Measurements from ENCODE around the gene MREG.

MREG gene

GRCh38 chr2:216012830-216013079, 596 bp downstream of the MREG start:
- no peak for DNase-seq (ENCODE audit: low spot score)

GRCh38 chr2:216012133-216012829, 1.1 kb downstream of the MREG start:
- no peak for DNase-seq (ENCODE audit: low spot score)
- TF ChIP-seq CTCF (IDR thresholded peaks at IDR 0.05; ENCODE audit: extremely low read depth, missing control alignments) = no peak

More at GRCh38 chr2:216012830-216013079, 596 bp downstream of the MREG start:
- no peak for TF ChIP-seq CTCF (IDR thresholded peaks at IDR 0.05; ENCODE audit: extremely low read depth, missing control alignments)

- peak; percentile 28 for DNase-seq (ENCODE audit: low spot score)
These were observed 4.1 kb downstream of the MREG start for GRCh38 chr2:216009215-216009614.

GRCh38 chr2:216008387-216008786, 5.0 kb downstream of the MREG start:
- TF ChIP-seq CTCF (IDR thresholded peaks at IDR 0.05; ENCODE audit: extremely low read depth, missing control alignments) = no peak
- no peak for DNase-seq (ENCODE audit: low spot score)

- peak; percentile 41 for DNase-seq (ENCODE audit: low spot score)
- no peak for TF ChIP-seq CTCF (IDR thresholded peaks at IDR 0.05; ENCODE audit: extremely low read depth, missing control alignments)
These were observed 7.1 kb downstream of the MREG start for GRCh38 chr2:216006164-216006663.

- TF ChIP-seq CTCF (IDR thresholded peaks at IDR 0.05; ENCODE audit: extremely low read depth, missing control alignments) = no peak
- peak; percentile 33 for DNase-seq (ENCODE audit: low spot score)
These were observed 8.6 kb downstream of the MREG start for GRCh38 chr2:216004697-216005283.

GRCh38 chr2:216003876-216004696, 9.3 kb downstream of the MREG start:
- DNase-seq (ENCODE audit: low spot score) = no peak
- no peak for TF ChIP-seq CTCF (IDR thresholded peaks at IDR 0.05; ENCODE audit: extremely low read depth, missing control alignments)
